ENCODE results near the gene CNTNAP2. TPM values are rescaled to one million over a fixed set of nuclear protein-coding genes. Genes with fewer than 3 reads are reported as not detected.

Gene CNTNAP2
- total RNA-seq, 1 experiment from 2014 or later, result 60.0 TPM

GRCh38 chr7:148253629-148254028 lies 2137.0 kb downstream of the CNTNAP2 start:
- H3K4me3 ChIP-seq (ENCODE audit: low read depth, low read length, poor library complexity, severe bottlenecking), result no peak overlapping the region
- no peak for TF ChIP-seq EZH2 (IDR thresholded peaks at IDR 0.05; ENCODE audit: borderline replicate concordance, low read depth, low read length, poor library complexity, severe bottlenecking)
- no peak for TF ChIP-seq CTCF (conservative IDR thresholded peaks at IDR 0.05; ENCODE audit: low read depth, low read length)
- H3K27me3 ChIP-seq (replicated peaks; ENCODE audit: insufficient read depth, low read depth, low read length, poor library complexity), result no peaks in the 10 kb centered on the region
- H3K9me3 ChIP-seq (ENCODE audit: low read depth, low read length, poor library complexity, severe bottlenecking), result peaks cover 7% of the 10 kb centered on the region
- no peak for DNase-seq (ENCODE audit: low spot score)
- no peaks in the 10 kb centered on the region for H3K36me3 ChIP-seq (ENCODE audit: insufficient read depth, low read length, poor library complexity, severe bottlenecking)
- intact Hi-C loops (cut with micrococcal nuclease; ENCODE audit: unreplicated experiment), result no loop called here
- H3K4me1 ChIP-seq (ENCODE audit: insufficient read depth, low read length, poor library complexity, severe bottlenecking), result no peaks in the 10 kb centered on the region
- no TSS peak for BruUV-seq (replicated peaks)
- ChIA-PET POLR2A (ENCODE audit: low non-redundant PET) (no interaction called here), CTCF (no interaction called here)
- H3K27ac ChIP-seq (ENCODE audit: low read depth, low read length, poor library complexity, severe bottlenecking), result no peak overlapping the region

DNA sequence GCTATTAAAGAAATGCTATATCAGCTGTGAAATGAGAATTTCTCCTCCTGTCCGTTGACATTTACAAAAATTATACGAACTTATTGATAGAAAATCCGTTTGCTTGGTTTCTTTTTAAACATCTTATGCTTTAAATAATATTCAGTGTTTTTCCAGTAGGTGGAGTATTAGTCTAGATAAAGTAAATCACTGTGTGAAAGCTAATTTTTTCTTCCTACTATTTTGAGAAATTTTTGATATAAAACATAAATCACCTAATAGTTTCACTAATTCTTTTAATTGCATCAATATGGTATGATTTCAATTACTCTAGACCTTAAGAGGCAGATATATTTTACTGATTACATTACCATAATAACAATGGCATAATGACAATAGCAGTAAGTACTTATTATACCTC lies 2138.7 kb downstream of the CNTNAP2 start:
- H3K27me3 ChIP-seq (replicated peaks; ENCODE audit: insufficient read depth, low read depth, low read length, poor library complexity), result no peaks in the 10 kb centered on the region
- DNase-seq (ENCODE audit: low spot score), result peak; percentile 26

GRCh38 chr7:148256433-148256832 lies 2139.8 kb downstream of the CNTNAP2 start:
- H3K4me3 ChIP-seq (ENCODE audit: low read depth, low read length, poor library complexity, severe bottlenecking), result no peak overlapping the region
- H3K27ac ChIP-seq (ENCODE audit: low read depth, low read length, poor library complexity, severe bottlenecking), result no peak overlapping the region
- no peaks in the 10 kb centered on the region for H3K4me1 ChIP-seq (ENCODE audit: insufficient read depth, low read length, poor library complexity, severe bottlenecking)
- peaks cover 2% of the 10 kb centered on the region for H3K9me3 ChIP-seq (ENCODE audit: low read depth, low read length, poor library complexity, severe bottlenecking)
- H3K27me3 ChIP-seq (replicated peaks; ENCODE audit: insufficient read depth, low read depth, low read length, poor library complexity), result no peaks in the 10 kb centered on the region
- no peaks in the 10 kb centered on the region for H3K36me3 ChIP-seq (ENCODE audit: insufficient read depth, low read length, poor library complexity, severe bottlenecking)
- ChIA-PET POLR2A (ENCODE audit: low non-redundant PET) (no interaction called here), CTCF (no interaction called here)
- no TSS peak for BruUV-seq (replicated peaks)
- TF ChIP-seq CTCF (conservative IDR thresholded peaks at IDR 0.05; ENCODE audit: low read depth, low read length) (no peak), EZH2 (IDR thresholded peaks at IDR 0.05; ENCODE audit: borderline replicate concordance, low read depth, low read length, poor library complexity, severe bottlenecking) (no peak)
- DNase-seq (ENCODE audit: low spot score), result no peak
- intact Hi-C loops (cut with micrococcal nuclease; ENCODE audit: unreplicated experiment), result no loop called here

More for the DNA sequence above, 2138.7 kb downstream of the CNTNAP2 start:
- no peaks in the 10 kb centered on the region for H3K4me1 ChIP-seq (ENCODE audit: insufficient read depth, low read length, poor library complexity, severe bottlenecking)
- intact Hi-C loops (cut with micrococcal nuclease; ENCODE audit: unreplicated experiment), result no loop called here
- H3K36me3 ChIP-seq (ENCODE audit: insufficient read depth, low read length, poor library complexity, severe bottlenecking), result no peaks in the 10 kb centered on the region
- ChIA-PET CTCF (interaction anchor here (1.0 kb wide), 2 partner anchors 225 to 247 kb away, joined by 3 to 6 read pairs; no protein-coding TSS in a partner anchor), POLR2A (ENCODE audit: low non-redundant PET) (no interaction called here)
- peaks cover 7% of the 10 kb centered on the region for H3K9me3 ChIP-seq (ENCODE audit: low read depth, low read length, poor library complexity, severe bottlenecking)
- BruUV-seq (replicated peaks), result no TSS peak
- H3K27ac ChIP-seq (ENCODE audit: low read depth, low read length, poor library complexity, severe bottlenecking), result no peak overlapping the region
- TF ChIP-seq CTCF (conservative IDR thresholded peaks at IDR 0.05; ENCODE audit: low read depth, low read length) (peak; percentile 52; the same call in 1 of the 2 replicates), EZH2 (IDR thresholded peaks at IDR 0.05; ENCODE audit: borderline replicate concordance, low read depth, low read length, poor library complexity, severe bottlenecking) (no peak)
- H3K4me3 ChIP-seq (ENCODE audit: low read depth, low read length, poor library complexity, severe bottlenecking), result no peak overlapping the region
